Ectodermal cell (in vitro differentiated cells): Measurements from ENCODE around the gene FSTL5.

ENCODE experiments used
- H3K27ac ChIP-seq: 2 replicates; pipeline ENCODE4 v1.7.0; 2013; ENCODE audit warnings: mild to moderate bottlenecking, low read depth, low read length; ENCODE audit not compliant: insufficient read depth, poor library complexity, severe bottlenecking
- H3K27me3 ChIP-seq: 2 replicates; pipeline ENCODE4 v1.7.0; 2013; ENCODE audit warnings: mild to moderate bottlenecking, low read length; ENCODE audit not compliant: insufficient read depth, control insufficient read depth, poor library complexity, severe bottlenecking
- H3K36me3 ChIP-seq: one replicate; pipeline ENCODE4 v1.7.0; 2013; ENCODE audit warnings: low read length; ENCODE audit not compliant: control insufficient read depth, insufficient read depth
- H3K4me1 ChIP-seq: one replicate; pipeline ENCODE4 v1.7.0; 2013; ENCODE audit warnings: low read length; ENCODE audit not compliant: control insufficient read depth, insufficient read depth
- H3K4me3 ChIP-seq: 2 replicates; pipeline ENCODE4 v1.7.0; 2013; ENCODE audit warnings: low read depth, low read length, control low read depth; ENCODE audit not compliant: insufficient read depth
- H3K9me3 ChIP-seq: 2 replicates; pipeline ENCODE4 v1.7.0; 2013; ENCODE audit warnings: mild to moderate bottlenecking, low read length, moderate library complexity; ENCODE audit not compliant: control insufficient read depth
- WGBS, 2 experiments: methylation state at CpG; one replicate each; pipeline ENCODE4 v1.1.7; 2013; ENCODE audit warnings: missing lambda C conversion rate in 2 of 2; 5-methylcytosine and 5-hydroxymethylcytosine counted together

FSTL5 gene

GRCh38 chr4:161564230-161564834 lies 599.5 kb downstream of the FSTL5 start:
- H3K4me3 ChIP-seq = no peak overlapping the region
- no peaks in the 10 kb centered on the region for H3K27me3 ChIP-seq
- H3K36me3 ChIP-seq = no peaks in the 10 kb centered on the region
- H3K9me3 ChIP-seq = no peaks in the 10 kb centered on the region
- H3K27ac ChIP-seq = no peak overlapping the region
- H3K4me1 ChIP-seq = no peaks in the 10 kb centered on the region
- 100% methylated on average over 1 of the region's 1 CpG; no CpG with 5 or more reads in 1 of the 2 experiments for WGBS, 2 experiments

GRCh38 chr4:161555689-161556660 lies 607.8 kb downstream of the FSTL5 start:
- no peaks in the 10 kb centered on the region for H3K36me3 ChIP-seq
- H3K9me3 ChIP-seq = no peaks in the 10 kb centered on the region
- WGBS, 2 experiments = 94 to 96% methylated on average over 3 to 4 of the region's 5 CpGs
- no peaks in the 10 kb centered on the region for H3K27me3 ChIP-seq
- peaks cover 6% of the 10 kb centered on the region for H3K4me1 ChIP-seq
- no peak overlapping the region for H3K27ac ChIP-seq
- H3K4me3 ChIP-seq = no peak overlapping the region

GRCh38 chr4:161554372-161554990 lies 609.3 kb downstream of the FSTL5 start:
- Histone ChIP-seq H3K27me3 (no peaks in the 10 kb centered on the region), H3K4me3 (no peak overlapping the region), H3K4me1 (peaks cover 6% of the 10 kb centered on the region), H3K27ac (no peak overlapping the region), H3K36me3 (no peaks in the 10 kb centered on the region), H3K9me3 (no peaks in the 10 kb centered on the region)
- WGBS, 2 experiments = 76 to 84% methylated on average over 4 to 5 of the region's 5 CpGs

- 92 to 96% methylated on average over 5 of the region's 5 CpGs for WGBS, 2 experiments
- no peaks in the 10 kb centered on the region for H3K4me1 ChIP-seq
These were observed 616.9 kb downstream of the FSTL5 start for GRCh38 chr4:161546902-161547301.

GRCh38 chr4:161540265-161540664 lies 623.5 kb downstream of the FSTL5 start:
- Histone ChIP-seq H3K27ac (no peak overlapping the region), H3K4me3 (no peak overlapping the region), H3K9me3 (no peaks in the 10 kb centered on the region), H3K27me3 (no peaks in the 10 kb centered on the region), H3K36me3 (no peaks in the 10 kb centered on the region), H3K4me1 (no peaks in the 10 kb centered on the region)
- WGBS, 2 experiments = 84 to 100% methylated on average over 1 of the region's 1 CpG

More at GRCh38 chr4:161546902-161547301, 616.9 kb downstream of the FSTL5 start:
- H3K36me3 ChIP-seq = no peaks in the 10 kb centered on the region
- H3K4me3 ChIP-seq = no peak overlapping the region
- H3K27ac ChIP-seq = no peak overlapping the region
- no peaks in the 10 kb centered on the region for H3K27me3 ChIP-seq
- H3K9me3 ChIP-seq = no peaks in the 10 kb centered on the region

- 89 to 97% methylated on average over 4 of the region's 4 CpGs for WGBS, 2 experiments
- Histone ChIP-seq H3K4me1 (no peaks in the 10 kb centered on the region), H3K36me3 (no peaks in the 10 kb centered on the region), H3K9me3 (no peaks in the 10 kb centered on the region), H3K4me3 (no peak overlapping the region), H3K27me3 (no peaks in the 10 kb centered on the region), H3K27ac (no peak overlapping the region)
These were observed 624.9 kb downstream of the FSTL5 start for GRCh38 chr4:161538941-161539340.

GRCh38 chr4:161530710-161531109 lies 633.1 kb downstream of the FSTL5 start:
- no peaks in the 10 kb centered on the region for H3K27me3 ChIP-seq
- H3K4me3 ChIP-seq = no peak overlapping the region
- H3K27ac ChIP-seq = no peak overlapping the region
- no peaks in the 10 kb centered on the region for H3K36me3 ChIP-seq
- H3K4me1 ChIP-seq = no peaks in the 10 kb centered on the region
- no peaks in the 10 kb centered on the region for H3K9me3 ChIP-seq
- WGBS, 2 experiments = 100% methylated on average over 1 of the region's 1 CpG

- WGBS, 2 experiments = 78% methylated on average over 1 of the region's 1 CpG; no CpG with 5 or more reads in 1 of the 2 experiments
- no peaks in the 10 kb centered on the region for H3K4me1 ChIP-seq
- H3K27ac ChIP-seq = no peak overlapping the region
- H3K27me3 ChIP-seq = no peaks in the 10 kb centered on the region
- no peaks in the 10 kb centered on the region for H3K36me3 ChIP-seq
- H3K4me3 ChIP-seq = no peak overlapping the region
- H3K9me3 ChIP-seq = no peaks in the 10 kb centered on the region
These were observed 638.7 kb downstream of the FSTL5 start for GRCh38 chr4:161525121-161525520.

- H3K9me3 ChIP-seq = no peaks in the 10 kb centered on the region
- H3K36me3 ChIP-seq = no peaks in the 10 kb centered on the region
- no peaks in the 10 kb centered on the region for H3K4me1 ChIP-seq
- 80 to 93% methylated on average over 2 to 3 of the region's 3 CpGs for WGBS, 2 experiments
- H3K27ac ChIP-seq = no peak overlapping the region
- no peak overlapping the region for H3K4me3 ChIP-seq
- no peaks in the 10 kb centered on the region for H3K27me3 ChIP-seq
These were observed 641.8 kb downstream of the FSTL5 start for GRCh38 chr4:161522031-161522430.

- H3K4me1 ChIP-seq = no peaks in the 10 kb centered on the region
- no peak overlapping the region for H3K4me3 ChIP-seq
- H3K9me3 ChIP-seq = no peaks in the 10 kb centered on the region
- no peak overlapping the region for H3K27ac ChIP-seq
- H3K27me3 ChIP-seq = no peaks in the 10 kb centered on the region
- 100% methylated on average over 1 of the region's 2 CpGs; no CpG with 5 or more reads in 1 of the 2 experiments for WGBS, 2 experiments
- H3K36me3 ChIP-seq = no peaks in the 10 kb centered on the region
These were observed 644.2 kb downstream of the FSTL5 start for GRCh38 chr4:161519611-161520010.
